ENCODE data around the gene CRYZL1.

CRYZL1 gene

GRCh38 chr21:33559813-33560212 is 81.7 kb downstream of the CRYZL1 start:
- DNase-seq (ENCODE audit: low read depth), result no peak

- DNase-seq (ENCODE audit: low read depth), result no peak
Measured at GRCh38 chr21:33558777-33559421, 82.6 kb downstream of the CRYZL1 start.

- DNase-seq (ENCODE audit: low read depth), result no peak
Measured at GRCh38 chr21:33557447-33557846, 84.1 kb downstream of the CRYZL1 start.

- DNase-seq (ENCODE audit: low read depth), result no peak
Measured at GRCh38 chr21:33554982-33555344, 86.6 kb downstream of the CRYZL1 start.

- DNase-seq (ENCODE audit: low read depth), result no peak
Measured at GRCh38 chr21:33554236-33554981, 87.1 kb downstream of the CRYZL1 start.

GRCh38 chr21:33552999-33553598 is 88.4 kb downstream of the CRYZL1 start:
- DNase-seq (ENCODE audit: low read depth), result no peak

GRCh38 chr21:33552093-33552998 is 89.2 kb downstream of the CRYZL1 start:
- no peak for DNase-seq (ENCODE audit: low read depth)

GRCh38 chr21:33551664-33552063 is 89.9 kb downstream of the CRYZL1 start:
- DNase-seq (ENCODE audit: low read depth), result no peak

- DNase-seq (ENCODE audit: low read depth), result no peak
Measured at GRCh38 chr21:33550772-33551660, 90.5 kb downstream of the CRYZL1 start.

- no peak for DNase-seq (ENCODE audit: low read depth)
Measured at GRCh38 chr21:33549848-33550771, 91.4 kb downstream of the CRYZL1 start.

GRCh38 chr21:33546086-33546485 is 95.5 kb downstream of the CRYZL1 start:
- DNase-seq (ENCODE audit: low read depth), result no peak

- DNase-seq (ENCODE audit: low read depth), result no peak
Measured at GRCh38 chr21:33544451-33545195, 96.9 kb downstream of the CRYZL1 start.

- DNase-seq (ENCODE audit: low read depth), result peak; percentile 52
Measured at GRCh38 chr21:33543505-33544129, 97.9 kb downstream of the CRYZL1 start.

- DNase-seq (ENCODE audit: low read depth), result peak; percentile 96
Measured at GRCh38 chr21:33542640-33543504, 98.7 kb downstream of the CRYZL1 start, which contains the start of gene SON. Gene SON, plus strand, starts transcription at chr21:33543038. Its CDS starts 55 bp downstream, at chr21:33543093.

GRCh38 chr21:33541756-33542639 is 99.5 kb downstream of the CRYZL1 start, which contains the start of gene GART:
Gene GART, minus strand, starts transcription at chr21:33542117. Its CDS starts 2,802 bp downstream, at chr21:33539315.
- DNase-seq (ENCODE audit: low read depth), result peak; percentile 73

- DNase-seq (ENCODE audit: low read depth), result no peak
Measured at GRCh38 chr21:33541105-33541711, 100.3 kb downstream of the CRYZL1 start.
